GM12892 (cell line): ENCODE measurements around the gene NCR1.

Experiments used
- POLR2A ChIP-seq: IDR thresholded peaks from 2 replicates; pipeline ENCODE4 v1.6.1; 2011; ENCODE audit warnings: low read depth, low read length, control low read depth
- POLR2AphosphoS5 ChIP-seq: IDR thresholded peaks from 2 replicates; pipeline ENCODE4 v1.6.1; 2011; ENCODE audit warnings: low read depth, low read length, control low read depth
- TAF1 ChIP-seq: IDR thresholded peaks from 2 replicates; pipeline ENCODE4 v1.6.1; 2011; ENCODE audit warnings: low read depth, mild to moderate bottlenecking, control low read depth, low read length, borderline replicate concordance

- no peak for TF ChIP-seq POLR2A
- no peak for TF ChIP-seq POLR2AphosphoS5
- no peak for TF ChIP-seq TAF1
Observed at GRCh38 chr19:54893406-54893805, 12.5 kb upstream of the NCR1 start.
